Upper lobe of left lung (tissue), 6 donors: Measurements from ENCODE around the gene ABCB6. TPM values are rescaled to one million over a fixed set of nuclear protein-coding genes. Genes with fewer than 3 reads are reported as not detected.

Experiments
- ATAC-seq, 2 donors: fragments of 200-7000 bp; cut with Tn5 transposase; one replicate each; pipeline ENCODE4 v1.9.1; 2022; ENCODE audit warnings: mild to moderate bottlenecking in 2 of 2, moderate library complexity in 2 of 2; ENCODE audit not compliant: low FRiP score in 2 of 2
- DNase-seq, 2 donors: peaks; one replicate each; pipeline ENCODE4 v3.0.0-alpha.2; 2019 to 2020
- H3K27ac ChIP-seq, 4 donors: fragments of 200-600 bp; sonication (generic); one replicate each; pipeline ENCODE4 v1.5.1; 2016 to 2019
- H3K27me3 ChIP-seq, 4 donors: fragments of 200-600 bp; sonication (generic); one replicate each; pipeline ENCODE4 v1.5.1; 2017 to 2019
- H3K36me3 ChIP-seq, 4 donors: fragments of 200-600 bp; sonication (generic); one replicate each; pipeline ENCODE4 v1.5.1; 2016 to 2019
- H3K4me1 ChIP-seq, 4 donors: fragments of 200-600 bp; sonication (generic); one replicate each; pipeline ENCODE4 v1.5.1; 2018 to 2019
- H3K4me3 ChIP-seq, 4 donors: fragments of 200-600 bp; sonication (generic); one replicate each; pipeline ENCODE4 v1.5.1; 2017 to 2019; ENCODE audit warnings: mild to moderate bottlenecking in 2 of 4, moderate library complexity in 1 of 4
- H3K9me3 ChIP-seq, 4 donors: fragments of 200-600 bp; sonication (generic); one replicate each; pipeline ENCODE4 v1.5.1; 2018 to 2019
- CTCF ChIP-seq, 6 experiments: fragments of 450-650 bp in 4 of 6; fragments of 200-600 bp in 2 of 6; sonication (generic) in 2 of 6; IDR thresholded peaks; one replicate each; pipeline ENCODE4 v1.5.1; 2016 to 2019; ENCODE audit warnings: antibody characterized with exemption in 6 of 6
- EP300 ChIP-seq, 4 donors: sonication (generic); formaldehyde crosslinking; IDR thresholded peaks; one replicate each; pipeline ENCODE4 v1.5.1; 2017; ENCODE audit warnings: antibody characterized with exemption in 4 of 4, control low read depth in 2 of 4
- POLR2A ChIP-seq, 4 donors: fragments of 450-650 bp; IDR thresholded peaks; one replicate each; pipeline ENCODE4 v1.5.1; 2016 to 2017; ENCODE audit warnings: antibody characterized with exemption in 4 of 4, mild to moderate bottlenecking in 2 of 4
- POLR2AphosphoS5 ChIP-seq, 2 donors: sonication (generic); formaldehyde crosslinking; IDR thresholded peaks; one replicate each; pipeline ENCODE4 v1.5.1; 2017; ENCODE audit warnings: antibody characterized with exemption in 2 of 2
- WGBS, 2 donors: methylation state at CpG; one replicate each; pipeline ENCODE4 v1.1.5; 2017 to 2018; 5-methylcytosine and 5-hydroxymethylcytosine counted together
- total RNA-seq, 6 donors: library from RNA; depleted of rRNA in 4 of 6; stranded (reverse); fragments of >200 nt in 4 of 6; gene quantifications; one replicate each; pipeline versions ENCODE4 v1.1.0 to v1.2.1, GENCODE V29; 2016 to 2021
- donor health status: DM: no; HTN: no; CAD: no; lungs with moderate emphysema.
- donor health status: DM: no; HTN: yes; CAD: no; lungs with severe emphysema.

Gene ABCB6
- total RNA-seq, 6 donors from 2014 or later = 11.0 to 35.6 (median 21.9) TPM

DNA sequence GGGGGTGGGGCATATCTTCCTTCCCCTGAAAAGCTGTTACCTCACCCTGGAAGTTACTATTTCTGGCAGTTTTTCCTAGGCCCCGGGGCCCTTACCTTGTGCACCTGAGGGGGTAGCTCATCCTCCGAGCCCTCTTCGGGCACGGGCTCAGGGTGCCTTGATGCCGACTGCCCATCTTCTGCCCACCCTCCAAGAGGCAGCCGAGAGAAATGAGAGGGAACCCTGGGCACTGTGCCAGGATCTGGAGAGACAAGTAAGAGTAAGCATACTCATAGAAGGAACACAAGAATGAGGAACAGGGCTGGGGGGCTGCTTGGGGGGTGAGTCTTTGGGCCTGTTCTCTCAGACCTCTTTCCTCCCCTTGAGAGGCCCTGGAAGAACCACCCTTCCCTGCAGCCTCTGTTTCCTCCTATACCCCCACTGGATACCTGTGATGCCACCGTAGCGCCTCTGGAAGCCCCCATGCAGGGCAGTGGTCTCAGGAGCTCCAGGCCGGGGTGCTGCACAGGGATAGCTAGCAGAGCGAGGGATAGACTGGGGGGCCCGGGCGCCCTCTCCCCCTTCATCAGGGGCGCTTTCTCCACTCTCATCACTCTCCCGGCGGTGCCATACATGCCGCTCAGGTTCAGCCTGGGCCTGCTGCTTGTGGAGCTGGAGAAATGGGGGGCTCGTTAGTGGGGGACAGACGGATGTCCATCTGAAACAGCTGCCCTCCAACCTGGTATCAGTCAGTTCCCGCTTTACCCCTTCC lies 2.1 kb upstream of the ABCB6 start:
- Histone ChIP-seq H3K27me3 (no peaks in the 10 kb centered on the region), H3K4me3 (no peak overlapping the region), H3K4me1 (peaks cover 20 to 38% (median 29%) of the 10 kb centered on the region in 4 donors), H3K9me3 (no peaks in the 10 kb centered on the region), H3K36me3 (peaks cover 46 to 65% (median 60%) of the 10 kb centered on the region in 4 donors), H3K27ac (no peak overlapping the region)
- TF ChIP-seq CTCF (IDR thresholded peaks at IDR 0.05) = no peak
- no peak for TF ChIP-seq POLR2AphosphoS5 (IDR thresholded peaks at IDR 0.05)
- no peak for TF ChIP-seq POLR2A (IDR thresholded peaks at IDR 0.05)
- no peak for TF ChIP-seq EP300 (IDR thresholded peaks at IDR 0.05)
- ATAC-seq (no peak), DNase-seq (peak in 1 of 2 donors; percentile 57)
- WGBS, 2 donors = 83 to 92% methylated on average over 16 to 19 of the region's 19 CpGs

GRCh38 chr2:219219784-219220532 lies 1.2 kb upstream of the ABCB6 start:
- WGBS, 2 donors = 90 to 93% methylated on average over 16 of the region's 18 CpGs
- TF ChIP-seq POLR2A (IDR thresholded peaks at IDR 0.05) (no peak), EP300 (IDR thresholded peaks at IDR 0.05) (no peak), CTCF (IDR thresholded peaks at IDR 0.05) (no peak), POLR2AphosphoS5 (IDR thresholded peaks at IDR 0.05) (no peak)
- DNase-seq (peak in 1 of 2 donors; percentile 55), ATAC-seq (no peak)
- Histone ChIP-seq H3K4me1 (peaks cover 20 to 35% (median 29%) of the 10 kb centered on the region in 4 donors), H3K4me3 (no peak overlapping the region), H3K9me3 (no peaks in the 10 kb centered on the region), H3K36me3 (peaks cover 45 to 60% (median 54%) of the 10 kb centered on the region in 4 donors), H3K27ac (peak overlapping the region in 1 of 4 donors; percentile 91), H3K27me3 (no peaks in the 10 kb centered on the region)

- ATAC-seq = peak; percentile 72 to 75
- 0% methylated on average over 26 of the region's 37 CpGs; no CpG with 5 or more reads in 1 of the 2 donors for WGBS, 2 donors
- Histone ChIP-seq H3K27me3 (no peaks in the 10 kb centered on the region), H3K27ac (peak overlapping the region; percentile 82 to 92 (median 90)), H3K36me3 (peaks cover 30 to 57% (median 45%) of the 10 kb centered on the region in 4 donors), H3K4me1 (peaks cover 20 to 35% (median 29%) of the 10 kb centered on the region in 4 donors), H3K4me3 (peak overlapping the region; percentile 28 to 74 (median 61)), H3K9me3 (no peaks in the 10 kb centered on the region)
- TF ChIP-seq CTCF (IDR thresholded peaks at IDR 0.05) (peak in 1 of 6 experiments; percentile 20), EP300 (IDR thresholded peaks at IDR 0.05) (no peak), POLR2A (IDR thresholded peaks at IDR 0.05) (peak in 1 of 4 donors; percentile 6)
- DNase-seq = peak; percentile 68 to 90
Observed at GRCh38 chr2:219218217-219218731, 484 bp downstream of the ABCB6 start.

GRCh38 chr2:219216535-219216915 lies 2.2 kb downstream of the ABCB6 start:
- Histone ChIP-seq H3K4me3 (no peak overlapping the region), H3K4me1 (peaks cover 20 to 35% (median 29%) of the 10 kb centered on the region in 4 donors), H3K9me3 (no peaks in the 10 kb centered on the region), H3K36me3 (peaks cover 16 to 51% (median 34%) of the 10 kb centered on the region in 4 donors), H3K27ac (peak overlapping the region in 1 of 4 donors; percentile 2), H3K27me3 (no peaks in the 10 kb centered on the region)
- WGBS, 2 donors = 85 to 88% methylated on average over 4 to 6 of the region's 6 CpGs
- DNase-seq (no peak), ATAC-seq (no peak)
- TF ChIP-seq CTCF (IDR thresholded peaks at IDR 0.05) (no peak), POLR2AphosphoS5 (IDR thresholded peaks at IDR 0.05) (no peak), EP300 (IDR thresholded peaks at IDR 0.05) (no peak), POLR2A (IDR thresholded peaks at IDR 0.05) (no peak)
